GM21619 (cell line): Measurements from ENCODE around the gene REEP6.

ENCODE experiments used
- ATAC-seq: cut with Tn5 transposase; IDR thresholded peaks from one replicate; pipeline ENCODE4 v1.9.1; 2021; ENCODE audit not compliant: unreplicated experiment

REEP6 gene

DNA sequence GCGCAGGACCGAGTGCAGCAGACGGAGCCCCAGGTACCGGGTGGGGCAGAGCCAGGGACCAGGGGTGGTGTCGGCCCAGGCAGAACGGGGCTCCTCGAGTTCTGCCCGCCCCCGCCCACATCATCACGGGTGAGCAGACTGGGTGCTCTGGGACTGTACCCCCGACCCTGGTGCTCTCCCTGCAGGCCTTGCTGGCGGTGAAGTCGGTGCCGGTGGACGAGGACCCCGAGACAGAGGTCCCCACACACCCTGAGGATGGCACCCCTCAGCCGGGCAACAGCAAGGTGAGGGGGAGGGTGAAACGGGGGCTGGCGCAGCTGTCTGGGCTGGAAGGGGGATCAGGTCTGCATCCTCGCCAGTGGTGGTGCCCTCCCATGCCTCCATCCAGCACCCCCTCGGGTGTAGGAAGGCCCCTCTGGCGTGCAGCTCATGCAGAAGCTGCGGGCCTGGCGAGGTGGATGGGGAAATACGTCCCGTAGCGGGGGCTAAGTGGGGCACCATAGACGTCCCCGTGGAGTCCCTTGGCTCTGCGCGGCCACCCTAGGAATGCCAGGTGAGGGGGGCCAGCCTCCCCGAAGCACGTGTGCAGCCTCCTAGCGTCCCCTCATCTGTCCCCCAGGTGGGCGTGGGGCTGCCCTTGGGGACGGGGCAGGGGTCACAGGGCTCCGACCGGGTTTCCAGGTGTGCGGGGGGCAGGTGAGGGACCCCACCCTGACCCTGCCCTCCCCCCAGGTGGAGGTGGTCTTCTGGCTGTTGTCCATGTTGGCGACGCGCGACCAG, 34.7 kb upstream of the REEP6 start:
- no peak for ATAC-seq

GRCh38 chr19:1457031-1457739, 33.8 kb upstream of the REEP6 start:
- no peak for ATAC-seq

DNA sequence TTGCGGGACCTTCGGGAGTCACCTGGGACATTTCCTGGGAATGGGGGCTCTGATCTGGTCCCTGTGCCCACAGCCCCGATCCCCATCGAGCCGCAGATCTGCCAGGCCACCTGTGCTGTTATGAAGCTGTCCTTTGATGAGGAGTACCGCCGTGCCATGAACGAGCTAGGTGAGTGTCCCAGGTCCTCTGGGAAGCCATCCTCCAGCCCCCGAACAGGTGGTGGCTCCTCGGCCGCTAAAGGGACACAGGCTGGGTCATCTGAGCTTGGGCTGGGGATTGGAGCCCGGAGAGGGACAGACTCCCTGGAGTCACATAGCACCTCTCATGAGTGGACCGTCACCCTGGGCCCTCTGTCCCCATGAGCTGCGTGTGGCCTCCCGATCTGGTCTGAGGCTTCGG, 33.1 kb upstream of the REEP6 start:
- ATAC-seq, result no peak

- ATAC-seq, result no peak
These were observed 31.5 kb upstream of the REEP6 start for GRCh38 chr19:1459479-1459878.

GRCh38 chr19:1460033-1460995, 30.7 kb upstream of the REEP6 start:
- ATAC-seq, result no peak

DNA sequence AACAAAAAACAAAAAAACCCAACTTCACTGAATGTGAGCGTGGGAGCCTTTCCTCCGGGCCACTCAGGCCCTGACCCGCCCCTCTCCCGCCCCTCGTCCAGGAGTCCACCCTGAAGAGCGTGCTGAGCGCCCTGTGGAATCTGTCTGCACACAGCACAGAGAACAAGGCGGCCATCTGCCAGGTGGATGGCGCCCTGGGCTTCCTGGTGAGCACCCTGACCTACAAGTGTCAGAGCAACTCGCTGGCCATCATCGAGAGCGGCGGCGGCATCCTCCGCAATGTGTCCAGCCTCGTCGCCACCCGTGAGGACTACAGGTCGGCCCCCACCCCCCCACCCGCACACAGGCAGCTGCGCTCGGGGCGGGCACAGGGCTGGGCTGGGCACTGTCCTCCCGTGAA, 29.1 kb upstream of the REEP6 start:
- no peak for ATAC-seq

GRCh38 chr19:1465191-1466016, 25.6 kb upstream of the REEP6 start:
- ATAC-seq, result no peak

DNA sequence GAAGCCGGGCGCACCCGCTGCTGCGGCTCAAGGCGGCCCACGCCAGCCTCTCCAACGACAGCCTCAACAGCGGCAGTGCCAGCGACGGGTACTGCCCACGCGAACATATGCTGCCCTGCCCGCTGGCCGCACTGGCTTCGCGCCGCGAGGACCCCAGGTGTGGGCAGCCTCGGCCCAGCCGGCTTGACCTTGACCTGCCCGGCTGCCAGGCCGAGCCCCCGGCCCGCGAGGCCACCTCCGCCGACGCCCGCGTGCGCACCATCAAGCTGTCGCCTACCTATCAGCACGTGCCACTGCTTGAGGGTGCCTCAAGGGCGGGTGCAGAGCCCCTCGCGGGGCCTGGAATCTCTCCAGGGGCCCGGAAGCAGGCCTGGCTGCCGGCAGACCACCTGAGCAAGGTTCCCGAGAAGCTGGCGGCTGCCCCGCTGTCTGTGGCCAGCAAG, 24.9 kb upstream of the REEP6 start:
- no peak for ATAC-seq

GRCh38 chr19:1466461-1467214, 24.3 kb upstream of the REEP6 start:
- ATAC-seq, result no peak

- ATAC-seq, result no peak
These were observed 23.8 kb upstream of the REEP6 start for GRCh38 chr19:1467215-1467489.

DNA sequence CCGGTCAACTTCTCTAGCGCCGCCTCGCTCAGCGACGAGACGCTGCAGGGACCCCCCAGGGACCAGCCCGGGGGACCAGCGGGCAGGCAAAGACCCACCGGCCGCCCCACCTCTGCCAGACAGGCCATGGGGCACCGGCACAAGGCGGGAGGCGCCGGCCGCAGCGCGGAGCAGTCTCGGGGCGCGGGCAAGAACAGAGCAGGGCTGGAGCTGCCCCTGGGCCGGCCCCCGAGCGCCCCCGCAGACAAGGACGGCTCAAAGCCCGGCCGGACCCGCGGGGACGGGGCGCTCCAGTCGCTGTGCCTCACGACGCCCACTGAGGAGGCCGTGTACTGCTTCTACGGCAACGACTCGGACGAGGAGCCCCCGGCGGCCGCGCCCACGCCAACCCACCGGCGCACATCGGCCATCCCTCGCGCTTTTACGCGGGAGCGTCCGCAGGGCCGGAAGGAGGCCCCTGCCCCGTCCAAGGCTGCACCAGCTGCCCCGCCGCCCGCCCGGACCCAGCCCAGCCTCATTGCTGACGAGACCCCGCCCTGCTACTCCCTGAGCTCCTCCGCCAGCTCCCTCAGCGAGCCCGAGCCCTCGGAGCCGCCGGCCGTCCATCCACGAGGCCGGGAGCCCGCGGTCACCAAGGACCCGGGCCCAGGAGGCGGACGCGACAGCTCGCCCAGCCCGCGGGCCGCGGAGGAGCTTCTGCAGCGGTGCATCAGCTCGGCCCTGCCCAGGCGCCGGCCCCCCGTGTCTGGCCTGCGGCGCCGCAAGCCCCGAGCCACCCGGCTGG, 23.3 kb upstream of the REEP6 start:
- no peak for ATAC-seq

- ATAC-seq, result no peak
These were observed 22.6 kb upstream of the REEP6 start for GRCh38 chr19:1468274-1468820.

DNA sequence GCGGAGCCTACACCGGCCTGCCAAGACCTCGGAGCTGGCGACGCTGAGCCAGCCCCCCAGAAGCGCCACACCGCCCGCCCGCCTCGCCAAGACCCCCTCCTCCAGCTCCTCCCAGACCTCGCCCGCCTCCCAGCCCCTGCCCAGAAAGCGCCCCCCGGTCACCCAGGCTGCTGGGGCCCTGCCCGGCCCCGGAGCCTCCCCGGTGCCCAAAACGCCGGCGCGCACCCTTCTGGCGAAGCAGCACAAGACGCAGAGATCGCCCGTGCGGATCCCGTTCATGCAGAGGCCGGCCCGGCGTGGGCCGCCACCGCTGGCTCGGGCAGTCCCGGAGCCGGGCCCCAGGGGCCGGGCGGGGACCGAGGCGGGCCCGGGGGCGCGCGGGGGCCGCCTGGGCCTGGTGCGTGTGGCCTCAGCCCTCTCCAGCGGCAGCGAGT, 22.1 kb upstream of the REEP6 start:
- no peak for ATAC-seq

DNA sequence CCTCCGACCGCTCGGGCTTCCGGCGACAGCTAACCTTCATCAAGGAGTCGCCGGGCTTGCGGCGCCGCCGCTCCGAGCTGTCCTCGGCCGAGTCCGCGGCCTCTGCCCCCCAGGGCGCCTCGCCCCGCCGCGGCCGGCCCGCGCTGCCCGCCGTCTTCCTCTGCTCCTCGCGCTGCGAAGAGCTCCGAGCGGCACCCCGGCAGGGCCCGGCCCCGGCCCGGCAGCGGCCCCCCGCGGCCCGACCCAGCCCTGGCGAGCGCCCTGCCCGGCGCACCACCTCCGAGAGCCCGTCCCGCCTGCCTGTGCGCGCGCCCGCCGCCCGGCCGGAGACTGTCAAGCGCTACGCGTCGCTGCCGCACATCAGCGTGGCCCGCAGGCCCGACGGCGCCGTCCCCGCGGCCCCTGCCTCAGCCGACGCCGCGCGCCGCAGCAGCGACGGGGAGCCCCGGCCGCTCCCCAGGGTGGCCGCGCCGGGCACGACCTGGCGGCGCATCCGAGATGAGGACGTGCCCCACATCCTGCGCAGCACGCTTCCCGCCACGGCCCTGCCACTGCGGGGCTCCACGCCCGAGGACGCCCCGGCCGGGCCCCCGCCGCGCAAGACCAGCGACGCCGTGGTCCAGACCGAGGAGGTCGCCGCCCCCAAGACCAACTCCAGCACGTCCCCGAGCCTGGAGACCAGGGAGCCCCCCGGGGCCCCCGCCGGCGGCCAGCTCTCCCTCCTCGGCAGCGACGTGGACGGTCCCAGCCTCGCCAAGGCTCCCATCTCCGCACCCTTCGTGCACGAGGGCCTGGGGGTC, 21.5 kb upstream of the REEP6 start:
- no peak for ATAC-seq

DNA sequence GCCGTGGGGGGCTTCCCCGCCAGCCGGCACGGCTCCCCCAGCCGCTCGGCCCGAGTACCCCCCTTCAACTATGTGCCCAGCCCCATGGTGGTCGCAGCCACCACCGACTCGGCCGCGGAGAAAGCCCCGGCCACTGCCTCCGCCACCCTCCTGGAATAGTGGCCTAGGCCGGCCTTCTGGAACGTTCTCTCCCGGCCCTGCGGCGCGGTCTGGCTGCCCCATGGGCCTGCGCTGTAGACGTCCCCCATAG, 21.0 kb upstream of the REEP6 start:
- ATAC-seq, result no peak

- no peak for ATAC-seq
These were observed 20.5 kb upstream of the REEP6 start for GRCh38 chr19:1470305-1471009.

DNA sequence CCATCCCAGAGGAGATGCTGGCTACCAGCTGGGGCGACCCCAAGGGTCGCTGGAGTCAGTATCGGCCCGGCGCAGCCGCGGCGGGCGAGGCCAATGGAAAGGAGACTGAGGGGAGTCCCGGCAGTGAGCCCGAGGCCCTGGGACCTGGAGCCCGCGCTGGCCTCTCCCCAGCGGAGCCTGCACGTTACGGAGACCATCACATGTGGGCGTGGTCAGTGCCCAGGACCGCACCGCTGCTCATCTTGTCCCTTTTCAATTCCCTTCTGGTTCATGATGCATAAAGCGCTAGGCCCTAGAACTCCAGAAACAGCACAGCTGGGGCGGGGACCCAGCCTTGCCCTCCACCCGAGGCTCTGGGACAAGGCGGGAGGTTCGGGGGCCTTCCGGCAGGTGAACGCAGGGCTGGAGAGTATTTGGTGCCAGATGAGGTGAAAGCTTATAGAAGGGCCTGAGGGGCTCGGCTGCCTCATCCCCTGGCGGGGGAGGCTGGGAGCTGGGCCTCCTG, 19.9 kb upstream of the REEP6 start:
- ATAC-seq, result no peak
